Stimulated activated CD4-positive, alpha-beta T cell treated with anti-CD3 and anti-CD28 coated beads, Interleukin-1b, Interleukin-23, amount 100 ng/mL, for 48 hours (primary cell): ENCODE data around the gene TMED3.

Experiments used
- DNase-seq: peaks from one replicate; pipeline ENCODE4 v3.0.0-alpha.2; 2020

The TMED3 gene

GRCh38 chr15:79310985-79311900 is at the start of gene TMED3:
Gene TMED3, plus strand, starts transcription at chr15:79311112. Its CDS starts 138 bp downstream, at chr15:79311250.
- DNase-seq: peak; percentile 86

GRCh38 chr15:79261836-79262235 is 49.1 kb upstream of the TMED3 start:
- DNase-seq: no peak

- no peak for DNase-seq
These were observed 45.7 kb upstream of the TMED3 start for GRCh38 chr15:79265167-79265566.

GRCh38 chr15:79265987-79266579 is 44.8 kb upstream of the TMED3 start:
- DNase-seq: no peak

- DNase-seq: no peak
These were observed 28.3 kb upstream of the TMED3 start, which contains the start of gene ANKRD34C for GRCh38 chr15:79282371-79283251. Gene ANKRD34C, plus strand, starts transcription at chr15:79282722. Its CDS starts 10,563 bp downstream, at chr15:79293285.

GRCh38 chr15:79283252-79284048 is 27.5 kb upstream of the TMED3 start:
- peak; percentile 24 for DNase-seq

- no peak for DNase-seq
These were observed 20.2 kb upstream of the TMED3 start for GRCh38 chr15:79290642-79291275.

GRCh38 chr15:79292011-79292410 is 18.9 kb upstream of the TMED3 start:
- no peak for DNase-seq

GRCh38 chr15:79294075-79294474 is 16.8 kb upstream of the TMED3 start:
- no peak for DNase-seq

- DNase-seq: no peak
These were observed 14.3 kb upstream of the TMED3 start for GRCh38 chr15:79296583-79296982.

- DNase-seq: no peak
These were observed 11.6 kb upstream of the TMED3 start for GRCh38 chr15:79299126-79299840.

- no peak for DNase-seq
These were observed 11.1 kb upstream of the TMED3 start for GRCh38 chr15:79299841-79300235.

- no peak for DNase-seq
These were observed 3.7 kb upstream of the TMED3 start for GRCh38 chr15:79307251-79307650.

- DNase-seq: no peak
These were observed 2.0 kb upstream of the TMED3 start for GRCh38 chr15:79308874-79309273.

GRCh38 chr15:79310612-79310984 is 314 bp upstream of the TMED3 start:
- no peak for DNase-seq

- no peak for DNase-seq
These were observed 1.1 kb downstream of the TMED3 start for GRCh38 chr15:79311901-79312553.

- no peak for DNase-seq
These were observed 3.3 kb downstream of the TMED3 start for GRCh38 chr15:79314186-79314585.

GRCh38 chr15:79314811-79315210 is 3.9 kb downstream of the TMED3 start:
- DNase-seq: no peak

- DNase-seq: no peak
These were observed 4.9 kb downstream of the TMED3 start for GRCh38 chr15:79315623-79316328.

GRCh38 chr15:79316864-79317263 is 6.0 kb downstream of the TMED3 start:
- no peak for DNase-seq
